IMR-90 (cell line): ENCODE data around the gene CAP2. TPM values are rescaled to one million over a fixed set of nuclear protein-coding genes. Genes with fewer than 3 reads are reported as not detected.

Source experiments
- ATAC-seq: fragments of 200-7000 bp; cut with Tn5 transposase; 2 replicates; pipeline ENCODE4 v1.9.1; 2020; ENCODE audit warnings: low read depth, mild to moderate bottlenecking, moderate library complexity
- BruUV-seq: library from RNA; stranded (reverse); fragments of 400-500 nt; replicated peaks from 2 replicates; lab custom pipeline; 2021; lab: Mats Ljungman, UMichigan
- CTCF ChIA-PET: fragments of 300-600 bp; formaldehyde crosslinking; extraction: SDS; loops from one replicate; lab custom pipeline; 2021; ENCODE audit warnings: antibody characterized with exemption; lab: Yijun Ruan, JAX
- POLR2A ChIA-PET: fragments of 300-600 bp; sonication (Branson Sonifier 250); formaldehyde crosslinking; loops from one replicate; lab custom pipeline; 2022; ENCODE audit warnings: antibody characterized with exemption; ENCODE audit not compliant: unreplicated experiment; lab: Charles Lee
- DNase-seq: peaks from one replicate; pipeline ENCODE4 v3.0.0; 2013
- H2AFZ ChIP-seq: replicated peaks from 2 replicates; pipeline ENCODE3; 2013; ENCODE audit warnings: low read length, mild to moderate bottlenecking; ENCODE audit not compliant: poor library complexity
- H2AK5ac ChIP-seq: 2 replicates; pipeline ENCODE4 v1.6.1; 2013; ENCODE audit warnings: low read depth, low read length, inconsistent platforms
- H2AK9ac ChIP-seq: replicated peaks from 2 replicates; pipeline ENCODE3; 2013; ENCODE audit warnings: mild to moderate bottlenecking, low read depth, low read length, moderate library complexity; ENCODE audit not compliant: poor library complexity
- H2BK120ac ChIP-seq: 2 replicates; pipeline ENCODE4 v1.6.1; 2013; ENCODE audit warnings: low read depth, low read length, inconsistent platforms
- H2BK15ac ChIP-seq: 3 replicates; pipeline ENCODE4 v1.6.1; 2013; ENCODE audit warnings: low read depth, low read length, inconsistent platforms
- H2BK20ac ChIP-seq: 2 replicates; pipeline ENCODE4 v1.6.1; 2013; ENCODE audit warnings: low read depth, mild to moderate bottlenecking, inconsistent platforms, low read length, moderate library complexity
- H2BK5ac ChIP-seq: 2 replicates; pipeline ENCODE4 v1.6.1; 2013; ENCODE audit warnings: mild to moderate bottlenecking, low read depth, low read length, inconsistent platforms; ENCODE audit not compliant: poor library complexity, severe bottlenecking
- H3K14ac ChIP-seq: replicated peaks from 2 replicates; pipeline ENCODE4 v1.6.1; 2013; ENCODE audit warnings: low read depth, low read length, inconsistent platforms
- H3K18ac ChIP-seq: 2 replicates; pipeline ENCODE4 v1.6.1; 2013; ENCODE audit warnings: low read depth, low read length, control low read depth
- H3K23ac ChIP-seq: 2 replicates; pipeline ENCODE4 v1.6.1; 2013; ENCODE audit warnings: low read depth, low read length, inconsistent platforms
- H3K27ac ChIP-seq: 2 replicates; pipeline ENCODE4 v1.5.1; 2013; ENCODE audit warnings: mild to moderate bottlenecking, control low read depth, low read length; ENCODE audit not compliant: insufficient read depth
- H3K27me3 ChIP-seq: 2 replicates; pipeline ENCODE4 v1.6.1; 2013; ENCODE audit warnings: low read length; ENCODE audit not compliant: control insufficient read depth, insufficient read depth
- H3K36me3 ChIP-seq: 2 replicates; pipeline ENCODE4 v1.6.1; 2013; ENCODE audit warnings: low read length, mixed read lengths; ENCODE audit not compliant: control insufficient read depth, insufficient read depth
- H3K4ac ChIP-seq: 2 replicates; pipeline ENCODE4 v1.6.1; 2013; ENCODE audit warnings: low read depth, low read length, inconsistent platforms
- H3K4me1 ChIP-seq: 2 replicates; pipeline ENCODE4 v1.6.1; 2013; ENCODE audit warnings: low read length, mixed read lengths; ENCODE audit not compliant: control insufficient read depth, insufficient read depth
- H3K4me2 ChIP-seq: 2 replicates; pipeline ENCODE4 v1.6.1; 2013; ENCODE audit warnings: low read depth, mild to moderate bottlenecking, control low read depth, low read length, moderate library complexity
- H3K4me3 ChIP-seq: 2 replicates; pipeline ENCODE4 v1.5.1; 2013; ENCODE audit warnings: low read depth, mild to moderate bottlenecking, control low read depth, low read length, moderate library complexity; ENCODE audit not compliant: insufficient read depth
- H3K56ac ChIP-seq: 2 replicates; pipeline ENCODE4 v1.6.1; 2013; ENCODE audit warnings: low read length, inconsistent platforms; ENCODE audit not compliant: insufficient read depth; ENCODE audit errors: extremely low read depth
- H3K79me1 ChIP-seq, 2 experiments: 2 replicates each; pipeline ENCODE4 v1.6.1; 2013; ENCODE audit warnings: low read length in 2 of 2, inconsistent platforms in 1 of 2, low read depth in 1 of 2
- H3K9ac ChIP-seq: 2 replicates; pipeline ENCODE4 v1.6.1; 2013; ENCODE audit warnings: low read depth, low read length, control low read depth
- H3K9me1 ChIP-seq: 2 replicates; pipeline ENCODE4 v1.6.1; 2013; ENCODE audit warnings: low read length, inconsistent platforms; ENCODE audit not compliant: insufficient read depth
- H3K9me3 ChIP-seq: 2 replicates; pipeline ENCODE4 v1.6.1; 2013; ENCODE audit warnings: low read length; ENCODE audit not compliant: control insufficient read depth, insufficient read depth
- H4K20me1 ChIP-seq: 2 replicates; pipeline ENCODE4 v1.6.1; 2013; ENCODE audit warnings: low read length, inconsistent platforms; ENCODE audit not compliant: insufficient read depth
- H4K5ac ChIP-seq: 2 replicates; pipeline ENCODE4 v1.6.1; 2013; ENCODE audit warnings: mild to moderate bottlenecking, low read depth, low read length, control low read depth
- H4K8ac ChIP-seq, 2 experiments: 2 replicates each; pipeline ENCODE4 v1.6.1; 2013; ENCODE audit warnings: low read depth in 2 of 2, low read length in 2 of 2, control low read depth in 1 of 2, inconsistent platforms in 1 of 2
- H4K91ac ChIP-seq: 2 replicates; pipeline ENCODE4 v1.6.1; 2013; ENCODE audit warnings: low read depth, low read length, inconsistent platforms; ENCODE audit not compliant: insufficient read depth
- BHLHE40 ChIP-seq: fragments of 150-350 bp; IDR thresholded peaks from 2 replicates; pipeline ENCODE4 v1.6.1; 2016; ENCODE audit warnings: mild to moderate bottlenecking, low read depth, low read length
- CEBPB ChIP-seq: IDR thresholded peaks from 2 replicates; pipeline ENCODE4 v1.6.1; 2012; ENCODE audit warnings: low read depth, low read length, improper control_type of control experiment
- CHD1 ChIP-seq: IDR thresholded peaks from 2 replicates; pipeline ENCODE4 v1.6.1; 2012; ENCODE audit warnings: low read depth, low read length, improper control_type of control experiment
- FOS ChIP-seq: fragments of 150-350 bp; IDR thresholded peaks from 2 replicates; pipeline ENCODE4 v1.6.1; 2016; ENCODE audit warnings: low read depth, low read length
- MAFK ChIP-seq: IDR thresholded peaks from 2 replicates; pipeline ENCODE4 v1.6.1; 2012; ENCODE audit warnings: low read depth, low read length, improper control_type of control experiment
- MAZ ChIP-seq: IDR thresholded peaks from 2 replicates; pipeline ENCODE4 v1.6.1; 2012; ENCODE audit warnings: low read depth, mild to moderate bottlenecking, low read length, improper control_type of control experiment, moderate library complexity, borderline replicate concordance
- MXI1 ChIP-seq: IDR thresholded peaks from 2 replicates; pipeline ENCODE4 v1.6.1; 2012; ENCODE audit warnings: low read depth, mild to moderate bottlenecking, low read length, moderate library complexity, borderline replicate concordance
- NFE2L2 ChIP-seq: fragments of 150-350 bp; IDR thresholded peaks from 2 replicates; pipeline ENCODE4 v1.6.1; 2016; ENCODE audit warnings: low read depth, mild to moderate bottlenecking, low read length
- POLR2A ChIP-seq: IDR thresholded peaks from 2 replicates; pipeline ENCODE4 v1.6.1; 2012; ENCODE audit warnings: mild to moderate bottlenecking, low read depth, low read length
- RAD21 ChIP-seq: IDR thresholded peaks from 2 replicates; pipeline ENCODE4 v1.6.1; 2012; ENCODE audit warnings: low read length, improper control_type of control experiment
- RFX5 ChIP-seq: IDR thresholded peaks from 2 replicates; pipeline ENCODE4 v1.8.0; 2012; ENCODE audit warnings: low read depth, mild to moderate bottlenecking, low read length, moderate library complexity
- SMC3 ChIP-seq: fragments of 150-350 bp; IDR thresholded peaks from 2 replicates; pipeline ENCODE4 v1.6.1; 2016; ENCODE audit warnings: low read depth, mild to moderate bottlenecking, antibody characterized with exemption, low read length, moderate library complexity
- WGBS, 2 experiments: methylation state at CpG; one replicate each; pipeline versions ENCODE4 v1.1.5 to v1.1.7; 2013; ENCODE audit warnings: missing lambda C conversion rate in 2 of 2; ENCODE audit not compliant: insufficient read length in 1 of 2; ENCODE audit errors: extremely low coverage in 2 of 2; 5-methylcytosine and 5-hydroxymethylcytosine counted together
- dilution Hi-C: fragments of 300-500 bp; cut with HindIII; formaldehyde crosslinking; loops from one replicate; pipeline ENCODE4 v1.14.3; 2018; ENCODE audit warnings: low sequenced_read_pairs; ENCODE audit not compliant: unreplicated experiment
- in situ Hi-C: fragments of 300-500 bp; cut with MboI; formaldehyde crosslinking; loops from 3 replicates; pipeline ENCODE4 v1.14.3; 2019; ENCODE audit warnings: low sequenced_read_pairs, inconsistent platforms, mixed read lengths
- intact Hi-C: fragments of 100-400 bp; cut with micrococcal nuclease; formaldehyde crosslinking; loops from 2 replicates; pipeline ENCODE4 v1.10.0; 2022
- polyA plus RNA-seq, 3 experiments: library from polyadenylated mRNA; depleted of rRNA; stranded (reverse); fragments of >200 nt; gene quantifications; 2 replicates each; pipeline ENCODE4 v1.2.3, GENCODE V29; 2012; ENCODE audit warnings: low replicate concordance in 1 of 3
- total RNA-seq: library from RNA; depleted of rRNA; stranded (reverse); fragments of >200 nt; gene quantifications from 2 replicates; pipeline ENCODE4 v1.2.3, GENCODE V29; 2012
- TF ChIP-seq, protein P1 (sequence below): conservative IDR thresholded peaks from 2 replicates; pipeline ENCODE4 v1.5.1; 2012; ENCODE audit warnings: mild to moderate bottlenecking, low read depth, low read length, improper control_type of control experiment
- TF ChIP-seq, protein P2 (sequence below): fragments of 150-350 bp; IDR thresholded peaks from 2 replicates; pipeline ENCODE4 v1.6.1; 2016; ENCODE audit warnings: low read depth, mild to moderate bottlenecking, low read length, moderate library complexity, borderline replicate concordance
- TF ChIP-seq, protein P3 (sequence below): fragments of 150-350 bp; IDR thresholded peaks from 2 replicates; pipeline ENCODE4 v1.6.1; 2017; ENCODE audit warnings: mild to moderate bottlenecking, antibody characterized with exemption, low read length, low read depth

CAP2 gene
- total and polyA plus RNA-seq, 2 of the 4 experiments (the other 2 are of a cell fraction), result 14.5 to 27.5 TPM

DNA sequence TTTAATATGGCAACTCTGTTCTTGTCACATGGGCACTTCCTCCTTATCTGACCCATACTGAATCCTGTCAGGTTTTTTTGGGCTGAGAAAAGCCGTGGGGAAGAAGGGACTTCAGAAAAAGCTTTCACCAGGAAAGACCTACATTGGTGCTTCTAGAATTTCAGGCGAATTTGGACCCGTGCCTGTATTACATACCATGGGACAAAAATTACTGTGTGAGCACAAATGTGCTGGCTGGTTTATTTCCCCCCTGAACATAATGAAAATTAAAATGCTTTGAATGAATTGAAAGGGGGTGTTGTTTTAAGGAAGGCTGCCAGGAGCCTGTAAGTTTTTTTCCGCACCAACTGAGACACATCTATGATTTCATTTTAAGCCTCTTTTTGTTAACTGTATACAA, 29.6 kb downstream of the CAP2 start:
- H3K27ac ChIP-seq, result no peak overlapping the region

More for the DNA sequence above, 29.6 kb downstream of the CAP2 start:
- TF ChIP-seq MAZ (no peak), MAFK (no peak), RFX5 (no peak), SMC3 (no peak), NFE2L2 (no peak), CHD1 (no peak), RAD21 (no peak), MXI1 (no peak), BHLHE40 (no peak), CEBPB (no peak), FOS (no peak), POLR2A (no peak)
- TF ChIP-seq, protein P1, sequence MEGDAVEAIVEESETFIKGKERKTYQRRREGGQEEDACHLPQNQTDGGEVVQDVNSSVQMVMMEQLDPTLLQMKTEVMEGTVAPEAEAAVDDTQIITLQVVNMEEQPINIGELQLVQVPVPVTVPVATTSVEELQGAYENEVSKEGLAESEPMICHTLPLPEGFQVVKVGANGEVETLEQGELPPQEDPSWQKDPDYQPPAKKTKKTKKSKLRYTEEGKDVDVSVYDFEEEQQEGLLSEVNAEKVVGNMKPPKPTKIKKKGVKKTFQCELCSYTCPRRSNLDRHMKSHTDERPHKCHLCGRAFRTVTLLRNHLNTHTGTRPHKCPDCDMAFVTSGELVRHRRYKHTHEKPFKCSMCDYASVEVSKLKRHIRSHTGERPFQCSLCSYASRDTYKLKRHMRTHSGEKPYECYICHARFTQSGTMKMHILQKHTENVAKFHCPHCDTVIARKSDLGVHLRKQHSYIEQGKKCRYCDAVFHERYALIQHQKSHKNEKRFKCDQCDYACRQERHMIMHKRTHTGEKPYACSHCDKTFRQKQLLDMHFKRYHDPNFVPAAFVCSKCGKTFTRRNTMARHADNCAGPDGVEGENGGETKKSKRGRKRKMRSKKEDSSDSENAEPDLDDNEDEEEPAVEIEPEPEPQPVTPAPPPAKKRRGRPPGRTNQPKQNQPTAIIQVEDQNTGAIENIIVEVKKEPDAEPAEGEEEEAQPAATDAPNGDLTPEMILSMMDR, result no peak
- TF ChIP-seq, protein P2, sequence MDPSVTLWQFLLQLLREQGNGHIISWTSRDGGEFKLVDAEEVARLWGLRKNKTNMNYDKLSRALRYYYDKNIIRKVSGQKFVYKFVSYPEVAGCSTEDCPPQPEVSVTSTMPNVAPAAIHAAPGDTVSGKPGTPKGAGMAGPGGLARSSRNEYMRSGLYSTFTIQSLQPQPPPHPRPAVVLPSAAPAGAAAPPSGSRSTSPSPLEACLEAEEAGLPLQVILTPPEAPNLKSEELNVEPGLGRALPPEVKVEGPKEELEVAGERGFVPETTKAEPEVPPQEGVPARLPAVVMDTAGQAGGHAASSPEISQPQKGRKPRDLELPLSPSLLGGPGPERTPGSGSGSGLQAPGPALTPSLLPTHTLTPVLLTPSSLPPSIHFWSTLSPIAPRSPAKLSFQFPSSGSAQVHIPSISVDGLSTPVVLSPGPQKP, result no peak
- TF ChIP-seq, protein P3, sequence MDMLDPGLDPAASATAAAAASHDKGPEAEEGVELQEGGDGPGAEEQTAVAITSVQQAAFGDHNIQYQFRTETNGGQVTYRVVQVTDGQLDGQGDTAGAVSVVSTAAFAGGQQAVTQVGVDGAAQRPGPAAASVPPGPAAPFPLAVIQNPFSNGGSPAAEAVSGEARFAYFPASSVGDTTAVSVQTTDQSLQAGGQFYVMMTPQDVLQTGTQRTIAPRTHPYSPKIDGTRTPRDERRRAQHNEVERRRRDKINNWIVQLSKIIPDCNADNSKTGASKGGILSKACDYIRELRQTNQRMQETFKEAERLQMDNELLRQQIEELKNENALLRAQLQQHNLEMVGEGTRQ, result no peak
- no peak overlapping the region for H2BK5ac ChIP-seq
- dilution Hi-C loops (no loop called here), in situ Hi-C loops (no loop called here), intact Hi-C loops (no loop called here)
- peaks cover 11% of the 10 kb centered on the region for H3K36me3 ChIP-seq
- no peak overlapping the region for H4K91ac ChIP-seq
- H4K20me1 ChIP-seq, result 0 out of 2 replicates have a peak, but pooled peaks cover 4% of the 10 kb centered on the region
- H2AK9ac ChIP-seq, result no peak overlapping the region
- DNase-seq, result no peak
- H2BK15ac ChIP-seq, result no peak overlapping the region
- peaks cover 13 to 54% of the 10 kb centered on the region in 2 experiments; a peak in 3 of 4 replicates for H3K79me1 ChIP-seq
- peaks cover 10% of the 10 kb centered on the region for H3K4me1 ChIP-seq
- no peak overlapping the region for H4K8ac ChIP-seq
- H2AFZ ChIP-seq, result no peak overlapping the region
- no peak overlapping the region for H3K14ac ChIP-seq
- peak overlapping the region; percentile 42; the same call in 1 of the 2 replicates for H4K5ac ChIP-seq
- no peak overlapping the region for H3K23ac ChIP-seq
- H2AK5ac ChIP-seq, result no peak overlapping the region
- no CpG with 5 or more reads among the region's 4 CpGs for WGBS, 2 experiments
- H2BK120ac ChIP-seq, result no peak overlapping the region
- no peak overlapping the region for H2BK20ac ChIP-seq
- no peak overlapping the region for H3K4me3 ChIP-seq
- H3K18ac ChIP-seq, result no peak overlapping the region
- H3K56ac ChIP-seq, result no peak overlapping the region
- H3K9me1 ChIP-seq, result peaks cover 3% of the 10 kb centered on the region; the same call in 1 of the 2 replicates
- POLR2A ChIA-PET, result no interaction called here
- no peaks in the 10 kb centered on the region for H3K9me3 ChIP-seq
- CTCF ChIA-PET, result no interaction called here
- no TSS peak for BruUV-seq
- H3K4me2 ChIP-seq, result no peak overlapping the region
- no peak for ATAC-seq
- no peak overlapping the region for H3K4ac ChIP-seq
- H3K9ac ChIP-seq, result no peak overlapping the region
- H3K27me3 ChIP-seq, result no peaks in the 10 kb centered on the region
